Measurements from ENCODE around the gene VPS8. TPM values are rescaled to one million over a fixed set of nuclear protein-coding genes. Genes with fewer than 3 reads are reported as not detected.

The VPS8 gene
- total RNA-seq, 4 donors from 2014 or later: 31.0 to 39.0 (median 32.6) TPM

DNA sequence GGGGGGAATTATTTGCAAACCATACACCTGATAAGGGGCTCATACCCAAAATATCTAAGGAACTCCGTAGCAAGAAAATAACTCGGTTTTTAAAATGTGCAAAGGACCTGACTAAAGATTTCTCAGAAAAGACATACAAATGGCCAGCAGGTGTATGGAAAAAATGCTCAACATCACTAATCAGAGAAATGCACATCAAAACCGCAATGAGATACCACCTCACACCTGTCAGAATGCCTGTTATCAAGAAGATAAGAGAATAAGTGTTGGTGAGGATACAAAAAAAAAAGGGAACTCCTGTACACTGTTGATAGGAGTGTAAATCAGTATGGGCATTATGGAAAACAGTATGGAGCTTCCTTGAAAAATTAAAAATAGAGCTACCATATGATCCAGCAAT, 251.5 kb downstream of the VPS8 start:
- Histone ChIP-seq H3K9me3 (no peaks in the 10 kb centered on the region), H3K36me3 (no peaks in the 10 kb centered on the region), H3K4me1 (no peaks in the 10 kb centered on the region), H3K27ac (replicated peaks in 1 of 4) (no peak overlapping the region), H3K4me3 (no peak overlapping the region), H3K27me3 (no peaks in the 10 kb centered on the region)
- intact Hi-C loops (cut with DNase I): no loop called here
- no peak for DNase-seq (ENCODE audit: extremely low spot score)
- TF ChIP-seq EP300 (IDR thresholded peaks at IDR 0.05): no peak
- TF ChIP-seq, protein P1, sequence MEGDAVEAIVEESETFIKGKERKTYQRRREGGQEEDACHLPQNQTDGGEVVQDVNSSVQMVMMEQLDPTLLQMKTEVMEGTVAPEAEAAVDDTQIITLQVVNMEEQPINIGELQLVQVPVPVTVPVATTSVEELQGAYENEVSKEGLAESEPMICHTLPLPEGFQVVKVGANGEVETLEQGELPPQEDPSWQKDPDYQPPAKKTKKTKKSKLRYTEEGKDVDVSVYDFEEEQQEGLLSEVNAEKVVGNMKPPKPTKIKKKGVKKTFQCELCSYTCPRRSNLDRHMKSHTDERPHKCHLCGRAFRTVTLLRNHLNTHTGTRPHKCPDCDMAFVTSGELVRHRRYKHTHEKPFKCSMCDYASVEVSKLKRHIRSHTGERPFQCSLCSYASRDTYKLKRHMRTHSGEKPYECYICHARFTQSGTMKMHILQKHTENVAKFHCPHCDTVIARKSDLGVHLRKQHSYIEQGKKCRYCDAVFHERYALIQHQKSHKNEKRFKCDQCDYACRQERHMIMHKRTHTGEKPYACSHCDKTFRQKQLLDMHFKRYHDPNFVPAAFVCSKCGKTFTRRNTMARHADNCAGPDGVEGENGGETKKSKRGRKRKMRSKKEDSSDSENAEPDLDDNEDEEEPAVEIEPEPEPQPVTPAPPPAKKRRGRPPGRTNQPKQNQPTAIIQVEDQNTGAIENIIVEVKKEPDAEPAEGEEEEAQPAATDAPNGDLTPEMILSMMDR (IDR thresholded peaks at IDR 0.05): no peak
- TF ChIP-seq POLR2A (IDR thresholded peaks at IDR 0.05; ENCODE audit: low read depth): no peak
- TF ChIP-seq POLR2AphosphoS5 (IDR thresholded peaks at IDR 0.05): no peak
- 97% methylated on average over 3 of the region's 3 CpGs for WGBS

DNA sequence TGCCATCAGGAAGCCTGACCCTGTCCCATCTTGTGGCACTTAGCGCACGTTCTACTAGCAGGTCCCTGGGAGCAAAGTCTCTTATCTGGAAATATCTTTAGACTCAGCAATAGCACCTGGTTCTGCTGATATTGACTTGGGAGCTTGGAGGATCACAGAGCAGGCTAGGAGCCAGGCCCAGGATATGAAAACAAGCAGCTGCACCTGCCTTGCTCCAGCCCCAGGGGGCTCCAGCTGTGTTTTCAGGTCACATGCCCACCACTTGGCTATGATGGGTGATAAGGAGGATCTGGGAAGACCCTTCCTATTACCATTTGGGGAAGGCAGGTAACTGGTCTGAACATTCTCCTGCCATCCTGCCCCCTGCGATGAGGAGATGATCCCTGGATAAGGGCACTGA, 253.1 kb downstream of the VPS8 start:
- Histone ChIP-seq H3K4me1 (no peaks in the 10 kb centered on the region), H3K4me3 (no peak overlapping the region), H3K27me3 (no peaks in the 10 kb centered on the region), H3K27ac (replicated peaks in 1 of 4) (no peak overlapping the region), H3K36me3 (no peaks in the 10 kb centered on the region), H3K9me3 (no peaks in the 10 kb centered on the region)
- 91% methylated on average over 3 of the region's 3 CpGs for WGBS
- intact Hi-C loops (cut with DNase I): no loop called here
- no peak for DNase-seq (ENCODE audit: extremely low spot score)
- TF ChIP-seq EP300 (IDR thresholded peaks at IDR 0.05): no peak

DNA sequence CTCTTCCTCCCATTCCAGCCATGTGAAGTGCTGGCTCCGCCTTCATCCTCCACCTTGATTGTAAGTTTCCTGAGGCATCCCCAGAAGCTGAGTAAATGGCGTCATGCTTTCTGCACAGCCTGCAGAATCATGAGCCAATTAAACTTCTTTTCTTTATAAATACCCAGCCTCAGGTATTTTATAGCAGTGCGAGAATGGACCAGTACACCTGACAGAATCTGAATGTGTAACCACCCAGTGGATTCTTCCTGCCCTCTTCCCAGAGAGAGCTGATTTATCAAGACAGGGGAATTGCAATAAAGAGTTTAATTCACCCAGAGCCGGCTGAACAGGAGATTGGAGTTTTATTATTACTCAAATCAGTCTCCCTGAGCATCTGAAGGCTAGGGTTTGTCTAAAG, 254.3 kb downstream of the VPS8 start:
- Histone ChIP-seq H3K4me1 (no peaks in the 10 kb centered on the region), H3K4me3 (no peak overlapping the region), H3K27ac (replicated peaks in 1 of 4) (no peak overlapping the region), H3K36me3 (no peaks in the 10 kb centered on the region), H3K9me3 (no peaks in the 10 kb centered on the region), H3K27me3 (no peaks in the 10 kb centered on the region)
- peak; percentile 53 for DNase-seq (ENCODE audit: extremely low spot score)
- intact Hi-C loops (cut with DNase I): no loop called here
- TF ChIP-seq, protein P1 (IDR thresholded peaks at IDR 0.05): no peak
- TF ChIP-seq EP300 (IDR thresholded peaks at IDR 0.05) (no peak), POLR2AphosphoS5 (IDR thresholded peaks at IDR 0.05) (no peak), POLR2A (IDR thresholded peaks at IDR 0.05; ENCODE audit: low read depth) (no peak)
- 92% methylated on average over 4 of the region's 4 CpGs for WGBS

DNA sequence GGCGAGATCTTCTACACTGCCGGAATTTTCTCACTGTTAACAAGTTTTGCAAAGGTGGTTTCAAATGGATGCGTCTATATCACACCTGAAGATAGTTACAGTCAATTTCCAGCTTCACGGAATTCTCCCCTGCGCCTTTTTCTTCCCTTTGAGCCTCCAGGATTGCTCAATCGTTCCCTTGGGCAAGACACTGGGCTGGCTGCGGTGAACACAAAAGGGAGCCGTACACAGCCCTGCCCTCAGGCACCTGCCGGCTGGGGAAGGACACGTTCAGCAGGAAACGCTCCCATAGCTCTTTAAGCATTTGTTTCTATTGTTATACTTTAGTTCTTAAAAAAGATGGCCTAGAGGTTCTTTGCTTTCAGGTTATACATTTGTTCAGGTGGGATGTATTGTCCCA, 255.2 kb downstream of the VPS8 start:
- Histone ChIP-seq H3K27ac (replicated peaks in 1 of 4) (no peak overlapping the region), H3K9me3 (no peaks in the 10 kb centered on the region), H3K4me3 (no peak overlapping the region), H3K36me3 (no peaks in the 10 kb centered on the region), H3K27me3 (no peaks in the 10 kb centered on the region), H3K4me1 (no peaks in the 10 kb centered on the region)
- WGBS: 88% methylated on average over 11 of the region's 11 CpGs
- intact Hi-C loops (cut with DNase I): no loop called here
- TF ChIP-seq POLR2AphosphoS5 (IDR thresholded peaks at IDR 0.05) (no peak), POLR2A (IDR thresholded peaks at IDR 0.05; ENCODE audit: low read depth) (no peak), EP300 (IDR thresholded peaks at IDR 0.05) (no peak)
- TF ChIP-seq, protein P1 (IDR thresholded peaks at IDR 0.05): no peak
- peak; percentile 77 for DNase-seq (ENCODE audit: extremely low spot score)

DNA sequence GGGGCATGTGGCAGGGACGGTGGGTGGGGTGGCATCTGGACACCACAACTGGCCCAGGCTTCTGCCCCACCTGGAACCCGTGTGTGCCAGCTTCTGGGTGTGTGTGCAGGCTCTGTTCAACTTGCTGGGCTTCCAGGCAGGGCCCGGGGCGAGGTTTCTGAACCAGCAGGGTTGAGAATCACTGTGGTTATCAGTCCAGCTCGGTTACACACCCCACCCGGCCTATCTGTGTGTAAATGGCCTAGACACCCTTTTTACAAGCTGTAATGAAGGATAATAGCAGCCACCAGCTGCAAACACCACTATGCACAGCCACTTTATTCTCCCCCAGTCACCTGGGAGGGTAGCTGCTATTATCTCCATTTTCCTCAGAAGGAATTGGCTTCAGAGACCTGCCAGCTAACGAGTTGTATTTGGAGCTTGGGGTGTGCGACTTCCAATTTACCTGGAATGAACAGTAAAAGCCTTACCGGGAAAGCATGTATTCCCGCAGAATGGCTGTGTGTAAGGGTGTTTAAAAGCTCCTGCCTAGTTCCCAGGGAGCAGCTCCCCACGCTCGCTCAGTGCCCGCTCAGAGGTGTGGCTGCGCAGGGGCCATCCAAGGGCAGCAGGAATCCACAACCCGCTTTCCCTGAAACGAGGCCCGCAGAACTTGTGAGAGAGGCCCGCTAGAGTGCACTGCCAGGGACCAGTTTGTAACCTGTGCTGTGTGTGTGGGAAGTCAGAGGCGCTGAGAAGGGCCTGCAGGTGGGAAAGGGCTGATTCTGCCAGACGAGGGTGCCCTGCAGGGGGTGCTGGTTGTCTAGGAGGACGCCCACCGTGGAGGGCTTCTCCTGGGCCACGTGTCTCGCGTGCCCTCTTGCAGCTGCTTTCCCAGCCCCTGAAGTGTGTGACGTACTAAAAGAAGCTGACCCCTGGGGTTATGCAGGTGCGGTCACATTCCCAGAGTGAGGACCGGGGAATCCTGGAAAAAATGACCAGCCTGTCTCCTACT, 257.4 kb downstream of the VPS8 start:
- Histone ChIP-seq H3K4me1 (no peaks in the 10 kb centered on the region), H3K9me3 (no peaks in the 10 kb centered on the region), H3K36me3 (no peaks in the 10 kb centered on the region), H3K4me3 (no peak overlapping the region), H3K27me3 (no peaks in the 10 kb centered on the region), H3K27ac (replicated peaks in 1 of 4) (no peak overlapping the region)
- TF ChIP-seq EP300 (IDR thresholded peaks at IDR 0.05) (no peak), POLR2AphosphoS5 (IDR thresholded peaks at IDR 0.05) (no peak), POLR2A (IDR thresholded peaks at IDR 0.05; ENCODE audit: low read depth) (no peak)
- TF ChIP-seq, protein P1 (IDR thresholded peaks at IDR 0.05): peak in 1 of 3 experiments; percentile 30
- WGBS: 64% methylated on average over 13 of the region's 28 CpGs
- no peak for DNase-seq (ENCODE audit: extremely low spot score)
- intact Hi-C loops (cut with DNase I): no loop called here
